ENCODE measurements around the gene POMGNT2.

- TF ChIP-seq CTCF (IDR thresholded peaks at IDR 0.05 in 4 of 5, conservative IDR thresholded peaks at IDR 0.05 in 1 of 5) (no peak), POLR2A (IDR thresholded peaks at IDR 0.05) (no peak)
Measured at GRCh38 chr3:43034200-43034599, 71.7 kb downstream of the POMGNT2 start.

All from gastrocnemius medialis (tissue), 4 donors.